Activated B cell treated with CpG ODN at 0.5 μM for 24 hours (primary cell): ENCODE measurements around the gene EVI5. TPM values are rescaled to one million over a fixed set of nuclear protein-coding genes. Genes with fewer than 3 reads are reported as not detected.

Experiments
- ATAC-seq: fragments of 200-7000 bp; cut with Tn5 transposase; one replicate; pipeline ENCODE4 v1.10.0; 2021; ENCODE audit warnings: low read depth, mild to moderate bottlenecking, moderate library complexity
- CTCF ChIA-PET: fragments of 350-600 bp; sonication (Branson Sonifier 250); formaldehyde crosslinking; loops from one replicate; lab custom pipeline; 2021; ENCODE audit warnings: antibody characterized with exemption; lab: Charles Lee
- POLR2A ChIA-PET: fragments of 350-600 bp; sonication (Branson Sonifier 250); formaldehyde crosslinking; loops from one replicate; lab custom pipeline; 2021; ENCODE audit warnings: antibody characterized with exemption; lab: Charles Lee
- DNase-seq: peaks from one replicate; pipeline ENCODE4 v3.0.0; 2022
- H3K27ac Mint-ChIP-seq: one replicate; pipeline ENCODE4 v1.8.0; 2020; ENCODE audit warnings: mixed read lengths
- H3K27me3 Mint-ChIP-seq: one replicate; pipeline ENCODE4 v1.8.0; 2021; ENCODE audit warnings: mixed read lengths
- H3K36me3 Mint-ChIP-seq: one replicate; pipeline ENCODE4 v1.8.0; 2021; ENCODE audit warnings: low read depth, mixed read lengths
- H3K4me1 Mint-ChIP-seq: one replicate; pipeline ENCODE4 v1.8.0; 2021; ENCODE audit warnings: mixed read lengths
- H3K4me3 Mint-ChIP-seq: one replicate; pipeline ENCODE4 v1.8.0; 2020; ENCODE audit warnings: mild to moderate bottlenecking, mixed read lengths
- H3K9me3 Mint-ChIP-seq: one replicate; pipeline ENCODE4 v1.8.0; 2020; ENCODE audit warnings: mixed read lengths
- CTCF ChIP-seq: fragments of 200-600 bp; IDR thresholded peaks from one replicate; pipeline ENCODE4 v1.8.0; 2022; ENCODE audit warnings: antibody characterized with exemption, mild to moderate bottlenecking
- intact Hi-C: fragments of 100-400 bp; cut with micrococcal nuclease; formaldehyde crosslinking; loops from one replicate; pipeline ENCODE4 v1.15.1; 2024
- total RNA-seq: library from RNA; stranded (reverse); gene quantifications from 2 replicates; pipeline ENCODE4 v1.2.3, GENCODE V29; 2022

EVI5 gene
- total RNA-seq, 1 donor from 2014 or later, result 27.4 TPM

GRCh38 chr1:92583821-92584760 is 200.8 kb downstream of the EVI5 start:
- Mint-ChIP-seq H3K27me3 (no peaks in the 10 kb centered on the region), H3K4me3 (no peak overlapping the region), H3K36me3 (peaks cover 18% of the 10 kb centered on the region), H3K4me1 (no peaks in the 10 kb centered on the region), H3K9me3 (no peaks in the 10 kb centered on the region), H3K27ac (no peak overlapping the region)
- DNase-seq (no peak), ATAC-seq (peak; percentile 40)
- intact Hi-C loops, result loop anchor here (10.0 kb wide), 1 partner anchor 49 kb away; no protein-coding TSS in a partner anchor
- POLR2A ChIA-PET, result no interaction called here
- CTCF ChIA-PET, result no interaction called here
- no peak for TF ChIP-seq CTCF

GRCh38 chr1:92577261-92577895 is 207.5 kb downstream of the EVI5 start:
- POLR2A ChIA-PET, result no interaction called here
- H3K27ac Mint-ChIP-seq, result no peak overlapping the region
- H3K9me3 Mint-ChIP-seq, result no peaks in the 10 kb centered on the region
- ATAC-seq (no peak), DNase-seq (no peak)
- CTCF ChIA-PET, result no interaction called here
- peaks cover 13% of the 10 kb centered on the region for H3K36me3 Mint-ChIP-seq
- no peaks in the 10 kb centered on the region for H3K27me3 Mint-ChIP-seq
- intact Hi-C loops, result no loop called here
- no peaks in the 10 kb centered on the region for H3K4me1 Mint-ChIP-seq
- H3K4me3 Mint-ChIP-seq, result no peak overlapping the region
- no peak for TF ChIP-seq CTCF

- Mint-ChIP-seq H3K4me3 (no peak overlapping the region), H3K4me1 (no peaks in the 10 kb centered on the region), H3K27ac (no peak overlapping the region), H3K9me3 (no peaks in the 10 kb centered on the region), H3K27me3 (no peaks in the 10 kb centered on the region), H3K36me3 (peaks cover 3% of the 10 kb centered on the region)
- CTCF ChIA-PET, result no interaction called here
- no peak for TF ChIP-seq CTCF
- DNase-seq (no peak), ATAC-seq (no peak)
- intact Hi-C loops, result no loop called here
- POLR2A ChIA-PET, result no interaction called here
These were observed 209.8 kb downstream of the EVI5 start for GRCh38 chr1:92575123-92575522.

- no peaks in the 10 kb centered on the region for H3K4me1 Mint-ChIP-seq
- intact Hi-C loops, result no loop called here
- POLR2A ChIA-PET, result no interaction called here
- H3K27ac Mint-ChIP-seq, result no peak overlapping the region
- H3K27me3 Mint-ChIP-seq, result no peaks in the 10 kb centered on the region
- TF ChIP-seq CTCF, result no peak
- H3K36me3 Mint-ChIP-seq, result peaks cover 3% of the 10 kb centered on the region
- no peak for ATAC-seq
- no peak for DNase-seq
- H3K9me3 Mint-ChIP-seq, result no peaks in the 10 kb centered on the region
- CTCF ChIA-PET, result interaction anchor here (1.1 kb wide), 1 partner anchor 262 kb away, joined by 4 read pairs; no protein-coding TSS in a partner anchor
- no peak overlapping the region for H3K4me3 Mint-ChIP-seq
These were observed 212.4 kb downstream of the EVI5 start for GRCh38 chr1:92572520-92572919.

- Mint-ChIP-seq H3K9me3 (no peaks in the 10 kb centered on the region), H3K27me3 (no peaks in the 10 kb centered on the region), H3K4me1 (no peaks in the 10 kb centered on the region), H3K4me3 (no peak overlapping the region), H3K27ac (no peak overlapping the region), H3K36me3 (peaks cover 3% of the 10 kb centered on the region)
- no peak for TF ChIP-seq CTCF
- CTCF ChIA-PET, result no interaction called here
- no peak for DNase-seq
- intact Hi-C loops, result no loop called here
- ATAC-seq, result no peak
- POLR2A ChIA-PET, result no interaction called here
These were observed 213.3 kb downstream of the EVI5 start for GRCh38 chr1:92571578-92571977.
